HEK293 (cell line): ENCODE data around the gene SETD1B.
"Not testable (repeated sequence)": the region's sequence is repeated elsewhere in the genome, so short reads cannot be mapped to it uniquely, and the experiment has no call there.

ENCODE experiments used
- CTCF ChIA-PET: fragments of 350-600 bp; formaldehyde crosslinking; extraction: SDS; loops from one replicate; lab custom pipeline; 2021; ENCODE audit warnings: antibody characterized with exemption; lab: Yijun Ruan, JAX
- POLR2A ChIA-PET: fragments of 300-600 bp; formaldehyde crosslinking; extraction: SDS; loops from one replicate; lab custom pipeline; 2020; ENCODE audit warnings: antibody characterized with exemption, inconsistent platforms; lab: Yijun Ruan, JAX
- H3K27ac ChIP-seq: fragments of 200-500 bp; sonication (Bioruptor generic); 2 replicates; pipeline ENCODE4 v1.5.1; 2014; ENCODE audit warnings: low read depth, low read length, control low read depth, inconsistent platforms; ENCODE audit errors: extremely low read depth
- H3K36me3 ChIP-seq, 2 experiments: fragments of 200-500 bp in 1 of 2; sonication (Bioruptor generic) in 1 of 2; 1 replicate in 1 of 2; 2 replicates in 1 of 2; pipeline ENCODE4 v1.5.1; 2014 to 2017; ENCODE audit warnings: inconsistent platforms in 2 of 2, low read length in 2 of 2; ENCODE audit not compliant: control insufficient read depth in 2 of 2, insufficient read depth in 1 of 2
- H3K4me1 ChIP-seq: fragments of 200-500 bp; sonication (Bioruptor generic); 2 replicates; pipeline ENCODE4 v1.5.1; 2014; ENCODE audit warnings: mild to moderate bottlenecking, low read length, inconsistent platforms; ENCODE audit not compliant: control insufficient read depth, insufficient read depth
- H3K4me3 ChIP-seq: 2 replicates; pipeline ENCODE4 v1.5.1; 2011; ENCODE audit warnings: low read depth, mild to moderate bottlenecking, control low read depth, low read length, moderate library complexity
- H3K9me3 ChIP-seq: fragments of 200-500 bp; sonication (Bioruptor generic); 2 replicates; pipeline ENCODE4 v1.5.1; 2014; ENCODE audit warnings: low read depth, low read length, inconsistent platforms; ENCODE audit not compliant: control insufficient read depth, insufficient read depth
- GLIS1 ChIP-seq: fragments of 450-650 bp; formaldehyde crosslinking; IDR thresholded peaks from 2 replicates; pipeline ENCODE4 v1.5.1; 2016; ENCODE audit warnings: missing biosample characterization, missing genetic modification characterization
- GLIS2 ChIP-seq: fragments of 450-650 bp; formaldehyde crosslinking; IDR thresholded peaks from 2 replicates; pipeline ENCODE4 v1.5.1; 2016; ENCODE audit warnings: missing biosample characterization, missing genetic modification characterization
- ZIC2 ChIP-seq: fragments of 450-650 bp; formaldehyde crosslinking; IDR thresholded peaks from 2 replicates; pipeline ENCODE4 v1.5.1; 2016; ENCODE audit warnings: missing biosample characterization, missing genetic modification characterization
- ZNF202 ChIP-seq: fragments of 450-650 bp; formaldehyde crosslinking; IDR thresholded peaks from 2 replicates; pipeline ENCODE4 v1.5.1; 2016; ENCODE audit warnings: missing biosample characterization, missing genetic modification characterization, borderline replicate concordance
- TF ChIP-seq, protein P1 (sequence below): fragments of 450-650 bp; formaldehyde crosslinking; IDR thresholded peaks from 2 replicates; pipeline ENCODE4 v1.5.1; 2016; ENCODE audit warnings: missing biosample characterization, missing genetic modification characterization
- TF ChIP-seq, protein P2 (sequence below): fragments of 450-650 bp; formaldehyde crosslinking; IDR thresholded peaks from 2 replicates; pipeline ENCODE4 v1.5.1; 2016; ENCODE audit warnings: missing biosample characterization, missing genetic modification characterization, low read depth

The SETD1B gene

DNA sequence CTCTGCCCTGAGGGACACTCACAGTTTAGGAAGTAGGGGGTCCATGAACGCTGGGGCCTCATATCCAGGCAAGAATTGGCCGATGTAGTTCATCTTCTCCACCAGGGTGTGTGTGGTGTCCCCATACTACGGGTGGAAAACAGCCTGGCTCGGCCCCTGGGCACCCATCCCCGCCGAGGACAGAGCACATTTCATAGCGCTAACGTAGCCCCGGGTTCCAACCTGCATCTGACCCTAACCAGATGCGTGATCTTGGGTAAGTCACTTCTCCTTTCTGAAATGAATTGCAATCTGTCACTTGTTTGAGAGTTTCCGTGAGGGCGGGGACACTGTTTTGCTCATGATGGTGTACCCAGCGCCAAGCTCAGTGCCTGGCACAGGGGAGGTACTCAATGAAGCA, 45.9 kb downstream of the SETD1B start (continued):
- TF ChIP-seq, protein P1, sequence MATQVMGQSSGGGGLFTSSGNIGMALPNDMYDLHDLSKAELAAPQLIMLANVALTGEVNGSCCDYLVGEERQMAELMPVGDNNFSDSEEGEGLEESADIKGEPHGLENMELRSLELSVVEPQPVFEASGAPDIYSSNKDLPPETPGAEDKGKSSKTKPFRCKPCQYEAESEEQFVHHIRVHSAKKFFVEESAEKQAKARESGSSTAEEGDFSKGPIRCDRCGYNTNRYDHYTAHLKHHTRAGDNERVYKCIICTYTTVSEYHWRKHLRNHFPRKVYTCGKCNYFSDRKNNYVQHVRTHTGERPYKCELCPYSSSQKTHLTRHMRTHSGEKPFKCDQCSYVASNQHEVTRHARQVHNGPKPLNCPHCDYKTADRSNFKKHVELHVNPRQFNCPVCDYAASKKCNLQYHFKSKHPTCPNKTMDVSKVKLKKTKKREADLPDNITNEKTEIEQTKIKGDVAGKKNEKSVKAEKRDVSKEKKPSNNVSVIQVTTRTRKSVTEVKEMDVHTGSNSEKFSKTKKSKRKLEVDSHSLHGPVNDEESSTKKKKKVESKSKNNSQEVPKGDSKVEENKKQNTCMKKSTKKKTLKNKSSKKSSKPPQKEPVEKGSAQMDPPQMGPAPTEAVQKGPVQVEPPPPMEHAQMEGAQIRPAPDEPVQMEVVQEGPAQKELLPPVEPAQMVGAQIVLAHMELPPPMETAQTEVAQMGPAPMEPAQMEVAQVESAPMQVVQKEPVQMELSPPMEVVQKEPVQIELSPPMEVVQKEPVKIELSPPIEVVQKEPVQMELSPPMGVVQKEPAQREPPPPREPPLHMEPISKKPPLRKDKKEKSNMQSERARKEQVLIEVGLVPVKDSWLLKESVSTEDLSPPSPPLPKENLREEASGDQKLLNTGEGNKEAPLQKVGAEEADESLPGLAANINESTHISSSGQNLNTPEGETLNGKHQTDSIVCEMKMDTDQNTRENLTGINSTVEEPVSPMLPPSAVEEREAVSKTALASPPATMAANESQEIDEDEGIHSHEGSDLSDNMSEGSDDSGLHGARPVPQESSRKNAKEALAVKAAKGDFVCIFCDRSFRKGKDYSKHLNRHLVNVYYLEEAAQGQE = no peak

DNA sequence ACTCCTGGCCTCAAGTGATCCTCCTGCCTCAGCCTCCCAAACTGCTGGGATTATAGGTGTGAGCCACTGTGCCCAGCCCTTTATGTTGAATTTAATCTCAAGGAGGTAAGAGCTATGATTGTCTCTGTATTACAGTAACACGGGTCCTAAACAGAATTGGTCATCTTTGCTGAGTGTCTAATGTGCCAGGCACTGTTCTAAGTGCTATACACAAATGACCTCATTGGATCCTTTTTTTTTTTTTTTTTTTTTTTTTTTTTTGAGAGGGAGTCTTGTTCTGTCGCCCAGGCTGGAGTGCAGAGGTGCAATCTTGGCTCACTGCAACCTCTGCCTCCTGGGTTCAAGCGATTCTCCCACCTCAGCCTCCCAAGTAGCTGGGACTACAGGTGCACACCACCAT, 48.6 kb downstream of the SETD1B start:
- H3K9me3 ChIP-seq, H3K36me3 ChIP-seq, H3K27ac ChIP-seq, CTCF ChIA-PET, H3K4me3 ChIP-seq, H3K4me1 ChIP-seq: not testable (repeated sequence)
- POLR2A ChIA-PET = interaction anchor here (1.0 kb wide), 1 partner anchor 9 kb away, joined by 3 read pairs; no protein-coding TSS in a partner anchor
- TF ChIP-seq, protein P2, sequence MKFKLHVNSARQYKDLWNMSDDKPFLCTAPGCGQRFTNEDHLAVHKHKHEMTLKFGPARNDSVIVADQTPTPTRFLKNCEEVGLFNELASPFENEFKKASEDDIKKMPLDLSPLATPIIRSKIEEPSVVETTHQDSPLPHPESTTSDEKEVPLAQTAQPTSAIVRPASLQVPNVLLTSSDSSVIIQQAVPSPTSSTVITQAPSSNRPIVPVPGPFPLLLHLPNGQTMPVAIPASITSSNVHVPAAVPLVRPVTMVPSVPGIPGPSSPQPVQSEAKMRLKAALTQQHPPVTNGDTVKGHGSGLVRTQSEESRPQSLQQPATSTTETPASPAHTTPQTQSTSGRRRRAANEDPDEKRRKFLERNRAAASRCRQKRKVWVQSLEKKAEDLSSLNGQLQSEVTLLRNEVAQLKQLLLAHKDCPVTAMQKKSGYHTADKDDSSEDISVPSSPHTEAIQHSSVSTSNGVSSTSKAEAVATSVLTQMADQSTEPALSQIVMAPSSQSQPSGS (tag by site-specific recombination) = peak; percentile 63

DNA sequence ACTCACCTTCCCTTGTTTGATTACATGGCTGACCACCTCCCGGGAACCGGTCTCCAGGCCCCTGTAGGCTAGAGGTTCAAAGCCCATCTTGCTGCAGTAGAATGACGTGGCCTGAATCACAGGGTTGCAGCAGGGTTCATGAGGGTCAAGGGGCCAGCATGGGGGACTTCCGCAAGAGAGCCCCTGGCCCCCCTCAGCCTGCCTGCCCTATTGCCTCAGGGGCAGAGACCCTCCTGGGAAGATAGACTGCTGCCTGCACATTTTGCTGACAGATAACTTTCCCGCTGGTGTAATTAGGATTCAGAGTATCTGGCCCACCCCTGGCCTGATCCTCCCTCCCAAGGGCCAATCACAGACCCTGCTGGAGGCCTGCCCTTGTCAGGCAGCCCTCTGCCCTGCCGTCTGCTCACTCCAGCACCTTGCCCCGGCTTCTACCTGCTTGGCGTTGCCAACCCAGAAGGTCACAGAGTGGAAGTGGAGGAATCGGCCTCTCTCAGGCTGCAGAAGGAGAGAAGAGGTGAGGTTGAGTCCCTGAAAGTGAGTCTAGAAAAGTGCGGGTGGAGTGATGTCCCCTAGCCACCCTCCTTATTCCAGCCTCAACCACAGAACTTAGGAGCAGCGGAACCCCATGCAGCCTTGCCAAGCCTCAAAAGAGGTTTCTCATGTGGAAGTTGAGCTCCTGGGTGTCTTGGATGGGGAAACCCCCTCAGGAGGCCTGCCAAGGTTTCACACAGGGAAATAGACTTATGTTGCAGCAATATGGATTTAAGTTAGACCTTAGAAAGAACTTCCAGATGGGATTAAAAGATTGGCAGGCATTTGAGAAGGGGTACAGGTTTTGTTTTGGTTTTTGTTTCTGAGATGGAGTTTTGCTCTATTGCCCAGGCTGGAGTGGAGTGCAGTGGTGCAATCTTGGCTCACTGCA, 53.8 kb downstream of the SETD1B start:
- H3K4me1 ChIP-seq = peaks cover 8% of the 10 kb centered on the region; the same call in 1 of the 2 replicates
- H3K36me3 ChIP-seq = no peaks in the 10 kb centered on the region
- CTCF ChIA-PET = interaction anchor here (0.6 to 1.5 kb wide), 3 partner anchors 30 to 207 kb away, joined by 3 to 6 read pairs (median 3); no protein-coding TSS in a partner anchor
- 0 out of 2 replicates have a peak, but pooled peaks have one; percentile 37 for TF ChIP-seq GLIS1 (tag by site-specific recombination)
- peak; percentile 35; the same call in 1 of the 2 replicates for TF ChIP-seq ZIC2 (tag by site-specific recombination)
- no peak for TF ChIP-seq ZNF202 (tag by site-specific recombination)
- TF ChIP-seq GLIS2 (tag by site-specific recombination) = 0 out of 2 replicates have a peak, but pooled peaks have one; percentile 11
- H3K27ac ChIP-seq = no peak overlapping the region
- no peaks in the 10 kb centered on the region for H3K9me3 ChIP-seq
- H3K4me3 ChIP-seq = no peak overlapping the region
- POLR2A ChIA-PET = no interaction called here

DNA sequence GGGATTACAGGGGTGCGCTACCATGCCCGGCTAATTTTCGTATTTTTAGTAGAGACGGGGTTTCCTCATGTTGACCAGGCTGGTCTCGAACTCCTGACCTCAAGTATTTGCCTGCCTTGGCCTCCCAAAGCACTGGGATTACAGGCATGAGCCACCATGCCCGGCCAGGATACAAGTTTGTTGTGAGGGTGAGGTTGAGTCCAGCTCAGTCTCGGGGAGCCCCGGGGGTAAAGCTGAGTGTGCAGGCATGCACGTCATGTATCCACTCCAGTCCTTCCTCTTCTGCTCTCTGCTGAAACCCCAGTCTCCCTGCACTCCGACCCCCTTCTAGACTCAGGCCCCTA, 54.5 kb downstream of the SETD1B start:
- H3K36me3 ChIP-seq = no peaks in the 10 kb centered on the region
- no peak overlapping the region for H3K4me3 ChIP-seq
- ChIA-PET CTCF (interaction anchor here (0.7 to 1.5 kb wide), 3 partner anchors 25 to 206 kb away, joined by 3 read pairs; no protein-coding TSS in a partner anchor), POLR2A (interaction anchor here (1.5 kb wide), 1 partner anchor 14 kb away, joined by 4 read pairs; no protein-coding TSS in a partner anchor)
- peaks cover 8% of the 10 kb centered on the region; the same call in 1 of the 2 replicates for H3K4me1 ChIP-seq
- H3K9me3 ChIP-seq = no peaks in the 10 kb centered on the region
- H3K27ac ChIP-seq = no peak overlapping the region
- no peak for TF ChIP-seq GLIS1 (tag by site-specific recombination)
- TF ChIP-seq, all 188 proteins: peak for 0
